ENCODE data around the gene NFYC. TPM values are rescaled to one million over a fixed set of nuclear protein-coding genes. Genes with fewer than 3 reads are reported as not detected.

Gene NFYC
- total and polyA plus RNA-seq, 8 donors = 23.3 to 76.4 (median 40.9) TPM

- WGBS, 5 donors = 91 to 98% (median 93%) methylated on average over 4 of the region's 4 CpGs
- intact Hi-C loops (cut with DNase I; ENCODE audit: low total_unique reads) = loop anchor here (10.0 kb wide), 1 partner anchor 68 kb away; no protein-coding TSS in a partner anchor
- H3K27me3 ChIP-seq = no peaks in the 10 kb centered on the region
Measured at GRCh38 chr1:40776236-40777072, 85.0 kb downstream of the NFYC start.

GRCh38 chr1:40777224-40777970 is 85.9 kb downstream of the NFYC start:
- H3K4me3 ChIP-seq = no peak overlapping the region
- H3K9me3 ChIP-seq = no peaks in the 10 kb centered on the region
- 92 to 98% (median 97%) methylated on average over 2 of the region's 2 CpGs for WGBS, 5 donors
- TF ChIP-seq CTCF (IDR thresholded peaks at IDR 0.05) (no peak), POLR2A (IDR thresholded peaks at IDR 0.05) (no peak), POLR2AphosphoS5 (IDR thresholded peaks at IDR 0.05) (no peak), EP300 (IDR thresholded peaks at IDR 0.05) (no peak)
- peaks cover 4 to 21% (median 16%) of the 10 kb centered on the region in 4 donors for H3K4me1 ChIP-seq
- H3K27me3 ChIP-seq = peaks cover 0 to 5% (median 0%) of the 10 kb centered on the region in 3 donors
- H3K27ac ChIP-seq = no peak overlapping the region
- H3K36me3 ChIP-seq = peaks cover 0 to 23% (median 18%) of the 10 kb centered on the region in 4 donors
- intact Hi-C loops (cut with DNase I; ENCODE audit: low total_unique reads) = loop anchor here (10.0 kb wide), 1 partner anchor 67 kb away; no protein-coding TSS in a partner anchor
- no peak for DNase-seq

More at GRCh38 chr1:40776236-40777072, 85.0 kb downstream of the NFYC start:
- H3K27ac ChIP-seq = no peak overlapping the region
- H3K4me3 ChIP-seq = no peak overlapping the region
- peaks cover 2 to 31% (median 27%) of the 10 kb centered on the region in 4 donors for H3K36me3 ChIP-seq
- TF ChIP-seq POLR2AphosphoS5 (IDR thresholded peaks at IDR 0.05) = no peak
- no peak for DNase-seq
- no peaks in the 10 kb centered on the region for H3K9me3 ChIP-seq
- H3K4me1 ChIP-seq = peaks cover 0 to 15% (median 12%) of the 10 kb centered on the region in 4 donors

- H3K36me3 ChIP-seq = peaks cover 0 to 12% (median 8%) of the 10 kb centered on the region in 4 donors
- H3K27me3 ChIP-seq = peaks cover 0 to 30% (median 7%) of the 10 kb centered on the region in 3 donors
- H3K27ac ChIP-seq = no peak overlapping the region
- TF ChIP-seq CTCF (IDR thresholded peaks at IDR 0.05) (no peak), POLR2A (IDR thresholded peaks at IDR 0.05) (no peak), EP300 (IDR thresholded peaks at IDR 0.05) (no peak), POLR2AphosphoS5 (IDR thresholded peaks at IDR 0.05) (no peak)
- peaks cover 17 to 36% (median 31%) of the 10 kb centered on the region in 4 donors for H3K4me1 ChIP-seq
- no peak overlapping the region for H3K4me3 ChIP-seq
- DNase-seq = no peak
- H3K9me3 ChIP-seq = no peaks in the 10 kb centered on the region
- intact Hi-C loops (cut with DNase I; ENCODE audit: low total_unique reads) = no loop called here
- WGBS, 5 donors = 64 to 71% (median 70%) methylated on average over 10 to 11 of the region's 11 CpGs
Measured at GRCh38 chr1:40780678-40781607, 89.4 kb downstream of the NFYC start.

- Histone ChIP-seq H3K27ac (no peak overlapping the region), H3K27me3 (peaks cover 0 to 30% (median 7%) of the 10 kb centered on the region in 3 donors), H3K4me1 (peaks cover 17 to 43% (median 34%) of the 10 kb centered on the region in 4 donors), H3K4me3 (no peak overlapping the region), H3K36me3 (peaks cover 0 to 6% (median 1%) of the 10 kb centered on the region in 4 donors), H3K9me3 (no peaks in the 10 kb centered on the region)
- intact Hi-C loops (cut with DNase I; ENCODE audit: low total_unique reads) = no loop called here
- 79 to 91% (median 90%) methylated on average over 2 of the region's 2 CpGs for WGBS, 5 donors
- TF ChIP-seq CTCF (IDR thresholded peaks at IDR 0.05) = no peak
- TF ChIP-seq POLR2A (IDR thresholded peaks at IDR 0.05) = no peak
- DNase-seq = no peak
Measured at GRCh38 chr1:40781608-40781971, 90.1 kb downstream of the NFYC start.

Data from stomach (tissue), 9 donors.